Measurements from ENCODE around the gene ZNRF3. TPM values are rescaled to one million over a fixed set of nuclear protein-coding genes. Genes with fewer than 3 reads are reported as not detected.

ZNRF3 gene
- total and polyA plus RNA-seq, 2 experiments from 2014 or later: 11.1 to 32.2 TPM

DNA sequence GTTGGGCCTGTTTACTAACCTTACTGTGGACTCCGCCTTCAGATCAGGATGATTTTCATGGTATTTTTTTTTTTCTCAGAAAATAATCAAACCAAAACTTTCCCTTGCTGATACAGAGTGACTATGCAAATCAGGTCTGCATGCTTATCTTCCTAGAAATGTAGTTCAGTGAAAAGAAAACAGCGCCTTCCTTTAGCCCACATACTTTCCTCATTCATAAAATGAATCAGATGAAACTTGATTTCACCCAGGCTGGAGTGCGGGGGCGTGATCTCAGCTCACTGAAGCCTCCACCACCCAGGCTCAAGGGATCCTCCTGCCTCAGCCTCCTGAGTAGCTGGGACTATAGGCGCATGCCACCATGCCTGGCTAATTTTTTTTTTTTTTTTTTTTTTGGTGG lies 26.0 kb downstream of the ZNRF3 start (continued):
- TF ChIP-seq, protein P1, sequence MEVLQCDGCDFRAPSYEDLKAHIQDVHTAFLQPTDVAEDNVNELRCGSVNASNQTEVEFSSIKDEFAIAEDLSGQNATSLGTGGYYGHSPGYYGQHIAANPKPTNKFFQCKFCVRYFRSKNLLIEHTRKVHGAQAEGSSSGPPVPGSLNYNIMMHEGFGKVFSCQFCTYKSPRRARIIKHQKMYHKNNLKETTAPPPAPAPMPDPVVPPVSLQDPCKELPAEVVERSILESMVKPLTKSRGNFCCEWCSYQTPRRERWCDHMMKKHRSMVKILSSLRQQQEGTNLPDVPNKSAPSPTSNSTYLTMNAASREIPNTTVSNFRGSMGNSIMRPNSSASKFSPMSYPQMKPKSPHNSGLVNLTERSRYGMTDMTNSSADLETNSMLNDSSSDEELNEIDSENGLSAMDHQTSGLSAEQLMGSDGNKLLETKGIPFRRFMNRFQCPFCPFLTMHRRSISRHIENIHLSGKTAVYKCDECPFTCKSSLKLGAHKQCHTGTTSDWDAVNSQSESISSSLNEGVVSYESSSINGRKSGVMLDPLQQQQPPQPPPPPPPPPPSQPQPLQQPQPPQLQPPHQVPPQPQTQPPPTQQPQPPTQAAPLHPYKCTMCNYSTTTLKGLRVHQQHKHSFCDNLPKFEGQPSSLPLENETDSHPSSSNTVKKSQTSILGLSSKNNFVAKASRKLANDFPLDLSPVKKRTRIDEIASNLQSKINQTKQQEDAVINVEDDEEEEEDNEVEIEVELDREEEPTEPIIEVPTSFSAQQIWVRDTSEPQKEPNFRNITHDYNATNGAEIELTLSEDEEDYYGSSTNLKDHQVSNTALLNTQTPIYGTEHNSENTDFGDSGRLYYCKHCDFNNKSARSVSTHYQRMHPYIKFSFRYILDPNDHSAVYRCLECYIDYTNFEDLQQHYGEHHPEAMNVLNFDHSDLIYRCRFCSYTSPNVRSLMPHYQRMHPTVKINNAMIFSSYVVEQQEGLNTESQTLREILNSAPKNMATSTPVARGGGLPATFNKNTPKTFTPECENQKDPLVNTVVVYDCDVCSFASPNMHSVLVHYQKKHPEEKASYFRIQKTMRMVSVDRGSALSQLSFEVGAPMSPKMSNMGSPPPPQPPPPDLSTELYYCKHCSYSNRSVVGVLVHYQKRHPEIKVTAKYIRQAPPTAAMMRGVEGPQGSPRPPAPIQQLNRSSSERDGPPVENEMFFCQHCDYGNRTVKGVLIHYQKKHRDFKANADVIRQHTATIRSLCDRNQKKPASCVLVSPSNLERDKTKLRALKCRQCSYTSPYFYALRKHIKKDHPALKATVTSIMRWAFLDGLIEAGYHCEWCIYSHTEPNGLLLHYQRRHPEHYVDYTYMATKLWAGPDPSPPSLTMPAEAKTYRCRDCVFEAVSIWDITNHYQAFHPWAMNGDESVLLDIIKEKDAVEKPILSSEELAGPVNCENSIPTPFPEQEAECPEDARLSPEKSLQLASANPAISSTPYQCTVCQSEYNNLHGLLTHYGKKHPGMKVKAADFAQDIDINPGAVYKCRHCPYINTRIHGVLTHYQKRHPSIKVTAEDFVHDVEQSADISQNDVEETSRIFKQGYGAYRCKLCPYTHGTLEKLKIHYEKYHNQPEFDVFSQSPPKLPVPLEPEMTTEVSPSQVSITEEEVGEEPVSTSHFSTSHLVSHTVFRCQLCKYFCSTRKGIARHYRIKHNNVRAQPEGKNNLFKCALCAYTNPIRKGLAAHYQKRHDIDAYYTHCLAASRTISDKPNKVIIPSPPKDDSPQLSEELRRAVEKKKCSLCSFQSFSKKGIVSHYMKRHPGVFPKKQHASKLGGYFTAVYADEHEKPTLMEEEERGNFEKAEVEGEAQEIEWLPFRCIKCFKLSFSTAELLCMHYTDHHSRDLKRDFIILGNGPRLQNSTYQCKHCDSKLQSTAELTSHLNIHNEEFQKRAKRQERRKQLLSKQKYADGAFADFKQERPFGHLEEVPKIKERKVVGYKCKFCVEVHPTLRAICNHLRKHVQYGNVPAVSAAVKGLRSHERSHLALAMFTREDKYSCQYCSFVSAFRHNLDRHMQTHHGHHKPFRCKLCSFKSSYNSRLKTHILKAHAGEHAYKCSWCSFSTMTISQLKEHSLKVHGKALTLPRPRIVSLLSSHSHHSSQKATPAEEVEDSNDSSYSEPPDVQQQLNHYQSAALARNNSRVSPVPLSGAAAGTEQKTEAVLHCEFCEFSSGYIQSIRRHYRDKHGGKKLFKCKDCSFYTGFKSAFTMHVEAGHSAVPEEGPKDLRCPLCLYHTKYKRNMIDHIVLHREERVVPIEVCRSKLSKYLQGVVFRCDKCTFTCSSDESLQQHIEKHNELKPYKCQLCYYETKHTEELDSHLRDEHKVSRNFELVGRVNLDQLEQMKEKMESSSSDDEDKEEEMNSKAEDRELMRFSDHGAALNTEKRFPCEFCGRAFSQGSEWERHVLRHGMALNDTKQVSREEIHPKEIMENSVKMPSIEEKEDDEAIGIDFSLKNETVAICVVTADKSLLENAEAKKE (CRISPR knock-in tag; IDR thresholded peaks at IDR 0.05): no peak
- TF ChIP-seq STAT1 (IDR thresholded peaks at IDR 0.05; ENCODE audit: unreplicated experiment) (no peak), NANOG (IDR thresholded peaks at IDR 0.05; ENCODE audit: borderline replicate concordance) (no peak), CREB1 (CRISPR knock-in tag; IDR thresholded peaks at IDR 0.05; ENCODE audit: low read depth) (no peak), ZNF114 (CRISPR knock-in tag; IDR thresholded peaks at IDR 0.05) (no peak), EZH2phosphoT487 (IDR thresholded peaks at IDR 0.05; ENCODE audit: unreplicated experiment) (no peak), POLR2AphosphoS5 (IDR thresholded peaks at IDR 0.05; ENCODE audit: low read depth) (no peak)
- TF ChIP-seq, protein P2, sequence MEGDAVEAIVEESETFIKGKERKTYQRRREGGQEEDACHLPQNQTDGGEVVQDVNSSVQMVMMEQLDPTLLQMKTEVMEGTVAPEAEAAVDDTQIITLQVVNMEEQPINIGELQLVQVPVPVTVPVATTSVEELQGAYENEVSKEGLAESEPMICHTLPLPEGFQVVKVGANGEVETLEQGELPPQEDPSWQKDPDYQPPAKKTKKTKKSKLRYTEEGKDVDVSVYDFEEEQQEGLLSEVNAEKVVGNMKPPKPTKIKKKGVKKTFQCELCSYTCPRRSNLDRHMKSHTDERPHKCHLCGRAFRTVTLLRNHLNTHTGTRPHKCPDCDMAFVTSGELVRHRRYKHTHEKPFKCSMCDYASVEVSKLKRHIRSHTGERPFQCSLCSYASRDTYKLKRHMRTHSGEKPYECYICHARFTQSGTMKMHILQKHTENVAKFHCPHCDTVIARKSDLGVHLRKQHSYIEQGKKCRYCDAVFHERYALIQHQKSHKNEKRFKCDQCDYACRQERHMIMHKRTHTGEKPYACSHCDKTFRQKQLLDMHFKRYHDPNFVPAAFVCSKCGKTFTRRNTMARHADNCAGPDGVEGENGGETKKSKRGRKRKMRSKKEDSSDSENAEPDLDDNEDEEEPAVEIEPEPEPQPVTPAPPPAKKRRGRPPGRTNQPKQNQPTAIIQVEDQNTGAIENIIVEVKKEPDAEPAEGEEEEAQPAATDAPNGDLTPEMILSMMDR (conservative IDR thresholded peaks at IDR 0.05; ENCODE audit: low read depth in 2 of 2): no peak
